Inflammatory macrophage (primary cell): ENCODE data around the gene PPM1L.
"Not testable (repeated sequence)": the region's sequence is repeated elsewhere in the genome, so short reads cannot be mapped to it uniquely, and the experiment has no call there.

Source experiments
- DNase-seq, 2 donors: peaks; one replicate each; pipeline ENCODE4 v3.0.0-alpha.2; 2020 to 2022

PPM1L gene

DNA sequence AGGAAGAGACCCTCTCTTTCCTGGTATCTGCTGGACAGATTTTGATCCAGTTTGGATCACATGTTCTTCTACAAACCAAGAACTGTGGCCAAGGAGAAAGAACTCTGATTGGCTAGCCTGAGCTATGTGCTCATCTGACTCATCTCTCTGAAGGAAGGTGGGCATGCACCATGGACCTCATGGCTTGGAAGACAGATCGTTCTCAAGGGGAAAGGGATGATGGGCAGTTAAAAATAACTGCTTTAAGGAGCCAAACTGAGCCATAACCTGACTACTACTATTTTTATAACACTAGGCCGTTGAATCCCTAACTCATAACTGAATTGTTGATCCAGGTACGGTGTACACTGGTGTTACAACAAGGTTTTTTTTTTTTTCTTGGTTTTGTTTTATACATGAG, 236.7 kb downstream of the PPM1L start:
- no peak for DNase-seq

DNA sequence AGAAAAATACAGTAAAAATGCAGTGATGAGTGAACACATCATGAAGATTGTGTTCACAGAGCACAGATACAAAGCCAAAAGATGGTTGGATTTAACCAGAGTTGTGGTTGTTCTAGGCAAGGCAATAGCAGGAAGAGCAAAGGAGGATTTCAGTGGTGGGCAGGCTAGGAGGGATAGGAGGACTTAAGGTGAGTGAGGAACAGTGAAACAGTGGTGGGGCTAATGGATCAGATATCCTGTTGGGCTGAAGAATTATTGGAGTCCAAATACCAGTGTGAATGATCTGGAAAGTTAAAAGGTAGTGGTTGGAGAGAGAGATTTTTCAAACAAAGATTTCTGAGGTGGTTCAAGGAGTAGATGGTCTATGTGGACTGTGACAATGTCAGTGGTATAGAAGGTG, 240.8 kb downstream of the PPM1L start:
- no peak for DNase-seq

- no peak for DNase-seq
These were observed 242.6 kb downstream of the PPM1L start for GRCh38 chr3:160998581-160998980.

- DNase-seq, result no peak
These were observed 243.2 kb downstream of the PPM1L start for GRCh38 chr3:160999274-160999673.

GRCh38 chr3:161008086-161008485, 252.1 kb downstream of the PPM1L start:
- no peak for DNase-seq

DNA sequence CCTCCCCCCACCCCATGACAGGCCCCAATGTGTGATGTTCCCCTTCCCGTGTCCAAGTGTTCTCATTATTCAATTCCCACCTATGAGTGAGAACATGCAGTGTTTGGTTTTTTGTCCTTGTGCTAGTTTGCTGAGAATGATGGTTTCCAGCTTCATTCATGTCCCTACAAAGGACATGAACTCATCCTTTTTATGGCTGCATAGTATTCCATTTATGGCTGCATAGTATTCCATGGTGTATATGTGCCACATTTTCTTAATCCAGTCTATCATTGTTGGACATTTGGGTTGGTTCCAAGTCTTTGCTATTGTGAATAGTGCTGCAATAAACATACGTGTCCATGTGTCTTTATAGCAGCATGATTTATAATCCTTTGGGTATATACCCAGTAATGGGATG, 254.1 kb downstream of the PPM1L start:
- DNase-seq, result not testable (repeated sequence)

DNA sequence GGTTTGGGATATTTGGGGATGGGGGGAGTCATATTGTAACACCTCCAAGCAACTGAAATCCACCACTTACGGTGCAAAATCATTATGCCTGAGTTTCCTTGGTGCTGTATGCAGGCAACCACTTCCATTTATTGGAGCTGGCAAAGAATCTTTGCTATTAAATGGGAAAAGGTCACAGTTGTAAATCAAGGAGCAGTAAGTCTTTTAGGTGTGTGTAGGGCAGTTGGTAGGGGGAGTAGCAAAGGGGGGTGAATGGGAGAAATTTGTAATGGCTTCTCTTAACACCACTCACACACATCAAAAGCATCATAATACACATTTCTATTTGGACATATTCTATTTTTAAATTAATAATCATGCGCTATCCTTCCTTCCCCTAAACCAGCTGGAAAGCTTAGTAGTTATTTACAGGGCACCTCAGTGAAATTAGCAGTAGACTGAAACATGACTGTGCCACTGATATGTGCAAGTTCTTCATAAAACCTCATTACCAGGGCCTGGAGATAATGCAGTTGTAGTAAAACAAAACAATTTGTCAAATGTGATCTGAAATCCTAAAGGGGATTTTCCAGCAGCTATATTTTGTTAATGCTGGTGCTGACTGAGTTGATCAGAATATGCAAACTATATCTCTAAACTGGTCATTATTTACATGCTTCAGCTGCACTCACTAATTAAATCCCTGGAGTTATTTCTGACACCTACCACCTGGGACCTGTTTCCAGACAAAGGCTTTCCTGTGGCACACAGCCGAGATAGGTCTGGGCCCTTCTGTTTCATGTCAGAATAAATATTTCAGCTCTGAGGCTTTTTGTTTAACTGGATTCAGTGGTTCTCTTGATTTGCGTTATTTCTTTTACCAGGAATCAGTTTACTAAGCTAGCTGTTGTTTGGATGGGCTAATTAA, 259.1 kb downstream of the PPM1L start:
- no peak for DNase-seq

GRCh38 chr3:161016417-161017313, 260.6 kb downstream of the PPM1L start:
- no peak for DNase-seq

- no peak for DNase-seq
These were observed 261.9 kb downstream of the PPM1L start for GRCh38 chr3:161017971-161018370.

- DNase-seq, result peak; percentile 45 to 57
These were observed 264.2 kb downstream of the PPM1L start for GRCh38 chr3:161020256-161020655.

- DNase-seq, result peak; percentile 41 to 52
These were observed 269.9 kb downstream of the PPM1L start for GRCh38 chr3:161025911-161026310.

- no peak for DNase-seq
These were observed 270.8 kb downstream of the PPM1L start for GRCh38 chr3:161026612-161027510.

- DNase-seq, result no peak
These were observed 272.6 kb downstream of the PPM1L start for GRCh38 chr3:161028555-161029153.

- DNase-seq, result no peak
These were observed 275.1 kb downstream of the PPM1L start for GRCh38 chr3:161031134-161031533.

GRCh38 chr3:161034913-161035550, 279.0 kb downstream of the PPM1L start:
- peak; percentile 69 to 71 for DNase-seq

DNA sequence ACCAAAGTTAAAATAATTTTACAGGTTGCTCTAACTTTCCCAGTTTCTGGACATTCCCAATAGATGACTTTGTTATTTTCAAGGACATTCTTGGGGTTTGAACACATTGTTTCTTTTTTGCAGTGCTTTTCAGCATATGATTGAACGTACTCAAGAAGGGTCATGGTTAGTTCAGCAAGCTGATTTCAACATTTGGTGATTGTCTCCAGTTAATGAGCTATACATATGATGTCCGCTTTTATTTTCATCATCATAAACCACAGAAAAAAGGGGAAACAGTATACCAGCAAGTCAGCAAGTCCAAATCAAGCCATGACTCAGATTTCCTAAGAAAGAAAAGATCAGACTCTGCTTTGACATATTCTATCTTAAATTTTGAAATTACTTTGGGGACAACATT, 279.7 kb downstream of the PPM1L start:
- peak; percentile 84 to 96 for DNase-seq

DNA sequence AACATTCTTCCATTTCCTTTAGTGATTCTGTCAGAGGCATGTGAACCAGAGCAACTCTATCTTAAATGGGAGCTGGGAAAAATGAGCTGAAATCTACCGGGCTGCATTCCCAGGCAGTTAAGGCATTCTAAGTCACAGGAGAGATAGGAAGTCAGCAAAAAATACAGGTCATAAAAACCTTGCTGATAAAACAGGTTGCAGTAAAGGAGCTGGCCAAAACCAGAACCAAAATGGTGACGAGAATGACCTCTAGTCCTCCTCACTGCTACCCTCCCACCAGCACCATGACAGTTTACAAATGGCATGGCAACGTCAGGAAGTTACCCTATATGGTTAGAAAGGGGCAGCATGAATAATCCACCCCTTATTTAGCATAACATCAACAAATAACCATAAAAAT, 282.7 kb downstream of the PPM1L start:
- no peak for DNase-seq

GRCh38 chr3:161042023-161042501, 286.0 kb downstream of the PPM1L start:
- DNase-seq, result no peak

DNA sequence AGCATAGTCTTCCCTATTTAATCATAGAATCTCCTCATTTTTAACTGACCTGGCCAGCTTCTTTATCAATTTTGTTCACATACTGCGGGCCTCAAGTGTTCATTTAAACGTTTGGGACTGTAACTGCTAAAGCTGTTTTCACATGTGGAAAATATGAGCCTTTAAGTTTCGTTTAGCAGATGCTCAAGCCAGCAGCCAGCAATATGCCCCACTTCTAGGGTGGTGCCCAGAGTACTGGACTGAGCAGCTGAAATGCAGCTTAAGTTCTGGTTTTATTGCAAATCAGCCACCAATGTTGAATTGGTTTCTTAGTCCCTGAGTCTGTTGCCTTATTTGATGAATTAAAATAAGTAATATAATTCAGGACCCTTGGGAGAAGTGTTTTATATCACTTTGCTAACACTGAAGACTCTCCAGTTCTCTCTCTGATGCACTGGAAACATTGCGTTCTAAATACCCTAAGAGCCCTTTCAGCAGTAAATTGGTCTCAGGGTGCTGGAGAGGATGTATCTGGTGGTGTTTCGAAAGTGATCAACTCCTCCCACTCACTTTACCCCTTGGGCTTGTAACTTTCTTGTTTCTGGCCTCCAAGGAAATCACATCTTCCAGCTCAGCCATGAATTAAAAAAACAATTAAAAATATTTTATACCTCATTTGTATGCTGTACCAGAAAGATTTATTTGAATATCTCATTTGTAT, 287.5 kb downstream of the PPM1L start:
- no peak for DNase-seq

DNA sequence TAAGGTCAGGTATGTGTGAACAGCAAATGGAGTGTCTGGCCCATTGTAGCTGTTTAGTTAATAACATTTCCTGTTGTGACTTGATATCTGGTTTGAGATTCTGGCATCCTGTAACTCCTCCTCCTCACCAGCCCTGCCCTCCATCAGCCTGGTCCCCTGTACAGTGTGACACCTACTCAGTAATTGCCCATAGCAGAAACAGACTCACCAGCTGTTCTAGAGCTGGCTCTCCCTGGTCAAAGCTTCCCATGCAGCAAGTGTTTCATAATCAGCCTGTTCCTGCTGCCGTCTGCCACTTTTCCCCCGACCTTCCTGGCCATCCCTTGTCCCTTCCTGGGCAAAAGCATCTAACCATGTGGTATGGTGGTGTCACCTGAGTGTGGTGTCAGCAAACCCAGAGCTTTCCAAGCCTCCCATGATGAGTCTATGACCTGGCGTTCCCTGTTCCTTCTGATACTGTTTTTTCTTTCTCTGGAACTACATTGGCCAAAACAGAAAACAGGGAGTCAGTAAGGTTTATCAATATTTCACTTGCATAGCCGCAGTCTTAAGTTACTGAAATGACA, 293.7 kb downstream of the PPM1L start:
- no peak for DNase-seq
